CD4-positive, alpha-beta T cell (primary cell): ENCODE data around the gene PLA2G7. TPM values are rescaled to one million over a fixed set of nuclear protein-coding genes. Genes with fewer than 3 reads are reported as not detected.

Source experiments
- ATAC-seq: fragments of 200-7000 bp; cut with Tn5 transposase; one replicate; pipeline ENCODE4 v1.10.0; 2022; ENCODE audit warnings: mild to moderate bottlenecking; ENCODE audit not compliant: poor library complexity
- CTCF ChIA-PET: fragments of 350-600 bp; sonication (Branson Sonifier 250); formaldehyde crosslinking; loops from one replicate; lab custom pipeline; 2021; ENCODE audit warnings: antibody characterized with exemption, inconsistent platforms; lab: Charles Lee
- POLR2A ChIA-PET: fragments of 350-600 bp; sonication (Branson Sonifier 250); formaldehyde crosslinking; loops from one replicate; lab custom pipeline; 2021; ENCODE audit warnings: antibody characterized with exemption, inconsistent platforms; lab: Charles Lee
- DNase-seq, 14 experiments: peaks; one replicate each; pipeline ENCODE4 v3.0.0-alpha.2; 2013 to 2020; ENCODE audit warnings: mixed read lengths in 2 of 14
- H3K27ac ChIP-seq, 2 donors: one replicate each; pipeline versions ENCODE4 v1.5.1 to v1.7.0; 2013; ENCODE audit warnings: low read length in 2 of 2, low read depth in 1 of 2, mild to moderate bottlenecking in 1 of 2
- H3K27me3 ChIP-seq, 2 experiments: 1 replicate in 1 of 2; 2 replicates in 1 of 2; pipeline versions ENCODE4 v1.6.1 to v1.7.0; 2013; ENCODE audit warnings: low read length in 2 of 2, control low read depth in 1 of 2, mild to moderate bottlenecking in 1 of 2, moderate library complexity in 1 of 2; ENCODE audit not compliant: insufficient read depth in 2 of 2, control insufficient read depth in 1 of 2
- H3K36me3 ChIP-seq: one replicate; pipeline ENCODE4 v1.6.1; 2013; ENCODE audit warnings: low read length, control low read depth; ENCODE audit not compliant: insufficient read depth
- H3K4me1 ChIP-seq: one replicate; pipeline ENCODE4 v1.6.1; 2013; ENCODE audit warnings: low read length, control low read depth; ENCODE audit not compliant: insufficient read depth
- H3K4me3 ChIP-seq: one replicate; pipeline ENCODE4 v1.5.1; 2013; ENCODE audit warnings: mild to moderate bottlenecking, low read length, moderate library complexity
- H3K9me3 ChIP-seq, 2 experiments: 1 replicate in 1 of 2; 2 replicates in 1 of 2; pipeline versions ENCODE4 v1.6.1 to v1.7.0; 2013; ENCODE audit warnings: low read length in 2 of 2, mild to moderate bottlenecking in 2 of 2, control low read depth in 1 of 2, moderate library complexity in 1 of 2; ENCODE audit not compliant: control insufficient read depth in 1 of 2, insufficient read depth in 1 of 2
- H3K27ac Mint-ChIP-seq: one replicate; pipeline ENCODE4 v1.8.0; 2020; ENCODE audit warnings: mixed read lengths
- H3K27me3 Mint-ChIP-seq: one replicate; pipeline ENCODE4 v1.8.0; 2021; ENCODE audit warnings: mixed read lengths
- H3K36me3 Mint-ChIP-seq: one replicate; pipeline ENCODE4 v1.8.0; 2021; ENCODE audit warnings: low read depth, mixed read lengths
- H3K4me1 Mint-ChIP-seq: one replicate; pipeline ENCODE4 v1.8.0; 2021; ENCODE audit warnings: low read depth, mixed read lengths
- H3K4me3 Mint-ChIP-seq: one replicate; pipeline ENCODE4 v1.8.0; 2020; ENCODE audit warnings: mild to moderate bottlenecking, mixed read lengths
- H3K9me3 Mint-ChIP-seq: one replicate; pipeline ENCODE4 v1.8.0; 2020; ENCODE audit warnings: mixed read lengths
- intact Hi-C, 2 experiments: fragments of 100-400 bp; cut with DNase I in 1 of 2; cut with micrococcal nuclease in 1 of 2; formaldehyde crosslinking; loops; one replicate each; pipeline versions ENCODE4 v1.15.1 to v1.9.0; 2023 to 2025; cut with DNase I, micrococcal nuclease
- total RNA-seq, 174 experiments: library from RNA in 2 of 174; stranded (reverse) in 2 of 174; gene quantifications; one replicate each; pipeline ENCODE4 v1.2.3 and lab custom pipeline; 2021 to 2026
- TF ChIP-seq, protein P1 (sequence below): fragments of 200-600 bp; IDR thresholded peaks from one replicate; pipeline ENCODE4 v1.8.0; 2022; ENCODE audit warnings: antibody characterized with exemption, mild to moderate bottlenecking

PLA2G7 gene
- total RNA-seq, 2 experiments from 2014 or later, result not detected

DNA sequence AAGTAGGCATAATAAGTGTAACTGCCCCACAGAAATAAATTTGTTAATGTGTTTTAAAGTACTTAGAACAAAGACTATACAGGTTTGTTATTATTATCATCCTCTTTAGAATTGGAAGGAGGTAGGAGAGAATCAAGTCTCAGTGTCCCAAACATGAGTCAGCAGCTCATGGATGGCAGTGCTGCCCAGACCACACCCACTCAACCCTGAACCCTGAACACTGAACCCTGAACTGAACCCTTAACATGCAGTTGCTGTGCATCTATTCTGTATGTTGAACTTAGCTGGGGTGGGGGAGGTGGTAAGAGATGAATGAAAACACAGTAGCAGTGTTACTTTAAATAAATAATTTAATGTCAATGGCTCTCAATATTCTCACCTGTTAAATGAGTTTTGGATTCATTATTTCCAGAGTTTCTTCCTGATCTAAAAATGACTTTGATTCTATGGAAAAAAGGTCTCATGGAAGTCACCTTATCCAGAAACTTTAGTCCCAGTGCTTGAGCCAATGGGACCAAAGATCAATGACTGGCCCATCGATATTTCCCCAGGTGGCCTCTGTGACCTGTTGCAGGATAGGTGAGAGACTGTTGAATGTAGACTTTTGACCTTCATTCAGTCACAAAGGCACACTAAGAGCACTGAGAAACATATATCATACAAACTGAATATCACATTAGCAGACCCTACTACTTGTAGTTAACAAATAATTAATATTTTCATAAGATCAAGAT is 8.4 kb upstream of the PLA2G7 start:
- H3K27me3 Mint-ChIP-seq, result peaks cover 18% of the 10 kb centered on the region
- no peak for ATAC-seq
- H3K9me3 Mint-ChIP-seq, result no peaks in the 10 kb centered on the region
- TF ChIP-seq, protein P1, sequence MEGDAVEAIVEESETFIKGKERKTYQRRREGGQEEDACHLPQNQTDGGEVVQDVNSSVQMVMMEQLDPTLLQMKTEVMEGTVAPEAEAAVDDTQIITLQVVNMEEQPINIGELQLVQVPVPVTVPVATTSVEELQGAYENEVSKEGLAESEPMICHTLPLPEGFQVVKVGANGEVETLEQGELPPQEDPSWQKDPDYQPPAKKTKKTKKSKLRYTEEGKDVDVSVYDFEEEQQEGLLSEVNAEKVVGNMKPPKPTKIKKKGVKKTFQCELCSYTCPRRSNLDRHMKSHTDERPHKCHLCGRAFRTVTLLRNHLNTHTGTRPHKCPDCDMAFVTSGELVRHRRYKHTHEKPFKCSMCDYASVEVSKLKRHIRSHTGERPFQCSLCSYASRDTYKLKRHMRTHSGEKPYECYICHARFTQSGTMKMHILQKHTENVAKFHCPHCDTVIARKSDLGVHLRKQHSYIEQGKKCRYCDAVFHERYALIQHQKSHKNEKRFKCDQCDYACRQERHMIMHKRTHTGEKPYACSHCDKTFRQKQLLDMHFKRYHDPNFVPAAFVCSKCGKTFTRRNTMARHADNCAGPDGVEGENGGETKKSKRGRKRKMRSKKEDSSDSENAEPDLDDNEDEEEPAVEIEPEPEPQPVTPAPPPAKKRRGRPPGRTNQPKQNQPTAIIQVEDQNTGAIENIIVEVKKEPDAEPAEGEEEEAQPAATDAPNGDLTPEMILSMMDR, result no peak
- intact Hi-C loops, result no loop called here
- Histone ChIP-seq H3K36me3 (no peaks in the 10 kb centered on the region), H3K4me1 (no peaks in the 10 kb centered on the region), H3K27ac (no peak overlapping the region), H3K4me3 (no peak overlapping the region), H3K27me3 (no peaks in the 10 kb centered on the region), H3K9me3 (no peaks in the 10 kb centered on the region)
- no peak overlapping the region for H3K27ac Mint-ChIP-seq
- no peak overlapping the region for H3K4me3 Mint-ChIP-seq
- CTCF ChIA-PET, result no interaction called here
- no peaks in the 10 kb centered on the region for H3K36me3 Mint-ChIP-seq
- no peak for DNase-seq
- H3K4me1 Mint-ChIP-seq, result no peaks in the 10 kb centered on the region
- POLR2A ChIA-PET, result no interaction called here

DNA sequence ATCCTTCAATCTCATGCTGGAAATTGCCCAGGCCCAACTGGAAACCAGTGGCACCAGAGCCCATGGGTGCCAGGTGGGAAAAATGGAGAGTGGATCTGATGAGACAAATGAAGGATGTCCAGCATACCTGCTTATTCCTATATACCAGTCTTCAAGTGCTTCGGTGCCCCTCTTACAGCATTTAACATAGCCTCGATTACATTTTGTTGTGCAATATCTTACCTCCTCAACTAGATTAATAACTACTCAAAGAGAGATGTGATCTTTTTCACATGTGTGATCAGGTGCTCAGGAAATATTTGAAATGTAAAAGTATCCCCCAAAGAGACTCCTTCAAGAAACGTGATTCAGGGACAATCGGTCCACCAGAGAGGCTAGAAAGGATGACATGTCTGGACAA is 6.7 kb upstream of the PLA2G7 start:
- Histone ChIP-seq H3K27me3 (peaks cover 5 to 14% of the 10 kb centered on the region in 2 experiments), H3K4me3 (no peak overlapping the region), H3K27ac (no peak overlapping the region), H3K36me3 (no peaks in the 10 kb centered on the region), H3K4me1 (no peaks in the 10 kb centered on the region), H3K9me3 (no peaks in the 10 kb centered on the region)
- ChIA-PET CTCF (no interaction called here), POLR2A (no interaction called here)
- no peaks in the 10 kb centered on the region for H3K36me3 Mint-ChIP-seq
- H3K27me3 Mint-ChIP-seq, result peaks cover 32% of the 10 kb centered on the region
- no peak overlapping the region for H3K4me3 Mint-ChIP-seq
- no peaks in the 10 kb centered on the region for H3K4me1 Mint-ChIP-seq
- ATAC-seq (no peak), DNase-seq (no peak)
- TF ChIP-seq, protein P1, result no peak
- intact Hi-C loops, result no loop called here
- H3K9me3 Mint-ChIP-seq, result no peaks in the 10 kb centered on the region
- no peak overlapping the region for H3K27ac Mint-ChIP-seq

DNA sequence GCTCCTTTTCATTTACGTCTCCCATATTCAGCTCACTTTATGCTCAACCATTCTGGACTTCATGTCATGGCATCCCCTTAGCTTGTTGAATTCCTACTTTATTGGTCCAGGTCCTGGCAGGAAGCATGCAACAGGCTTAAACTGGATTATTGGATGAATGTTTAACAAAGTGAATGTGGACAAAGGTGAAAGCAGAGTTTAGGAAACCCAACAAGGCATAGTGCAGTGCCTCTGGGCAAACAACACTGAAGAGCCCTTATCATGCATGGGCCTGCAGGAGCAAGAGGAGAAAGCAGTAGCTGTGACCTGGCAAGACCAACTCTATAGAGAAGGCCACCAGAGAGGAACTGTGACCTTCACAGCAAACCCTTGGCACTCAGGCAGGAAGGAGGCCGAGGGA is 6.3 kb upstream of the PLA2G7 start:
- POLR2A ChIA-PET, result no interaction called here
- Histone ChIP-seq H3K27ac (no peak overlapping the region), H3K9me3 (no peaks in the 10 kb centered on the region), H3K4me3 (no peak overlapping the region), H3K27me3 (peaks cover 7 to 18% of the 10 kb centered on the region in 2 experiments), H3K4me1 (no peaks in the 10 kb centered on the region), H3K36me3 (no peaks in the 10 kb centered on the region)
- TF ChIP-seq, protein P1, result no peak
- intact Hi-C loops, result no loop called here
- CTCF ChIA-PET, result no interaction called here
- ATAC-seq (no peak), DNase-seq (no peak)
- Mint-ChIP-seq H3K27me3 (peaks cover 34% of the 10 kb centered on the region), H3K9me3 (no peaks in the 10 kb centered on the region), H3K4me1 (no peaks in the 10 kb centered on the region), H3K36me3 (no peaks in the 10 kb centered on the region), H3K27ac (no peak overlapping the region), H3K4me3 (no peak overlapping the region)
